Spinal cord (tissue), 10 donors: ENCODE data around the gene SLC2A3. TPM values are rescaled to one million over a fixed set of nuclear protein-coding genes. Genes with fewer than 3 reads are reported as not detected.
A peak's percentile ranks its signal among the peaks of the same experiment; 100 is the strongest.
"Not testable (repeated sequence)": the region's sequence is repeated elsewhere in the genome, so short reads cannot be mapped to it uniquely, and the experiment has no call there.

Experiments used
- DNase-seq, 6 donors: peaks; one replicate each; pipeline versions ENCODE4 v3.0.0 to v3.0.0-alpha.2; 2013 to 2015; ENCODE audit warnings: low spot score in 6 of 6, low read depth in 4 of 6
- H3K27ac ChIP-seq: one replicate; pipeline ENCODE4 v1.5.1; 2013; ENCODE audit warnings: low read depth, low read length, control low read depth
- H3K27me3 ChIP-seq: one replicate; pipeline ENCODE4 v1.6.1; 2013; ENCODE audit warnings: low read length; ENCODE audit not compliant: control insufficient read depth, insufficient read depth
- H3K36me3 ChIP-seq: one replicate; pipeline ENCODE4 v1.6.1; 2013; ENCODE audit warnings: low read length; ENCODE audit not compliant: control insufficient read depth, insufficient read depth
- H3K4me1 ChIP-seq: one replicate; pipeline ENCODE4 v1.6.1; 2013; ENCODE audit warnings: low read length; ENCODE audit not compliant: control insufficient read depth, insufficient read depth
- H3K4me3 ChIP-seq: one replicate; pipeline ENCODE4 v1.5.1; 2013; ENCODE audit warnings: low read depth, low read length, control low read depth
- H3K9me3 ChIP-seq: one replicate; pipeline ENCODE4 v1.6.1; 2013; ENCODE audit warnings: low read length; ENCODE audit not compliant: control insufficient read depth, insufficient read depth
- WGBS: methylation state at CpG from one replicate; pipeline ENCODE4 v1.1.5; 2013; ENCODE audit warnings: missing lambda C conversion rate; ENCODE audit not compliant: insufficient coverage; 5-methylcytosine and 5-hydroxymethylcytosine counted together
- long read RNA-seq, 4 donors: transcript quantifications; one replicate each; lab custom pipeline, GENCODE V29; 2026
- polyA plus RNA-seq, 2 donors: library from polyadenylated mRNA; unstranded; fragments of 120-200 nt; gene quantifications; one replicate each; pipeline ENCODE4 v1.2.1, GENCODE V29; 2013; ENCODE audit not compliant: insufficient read length in 2 of 2
- total RNA-seq, 2 donors: library from RNA; depleted of rRNA in 1 of 2; stranded (reverse); fragments of 120-200 nt in 1 of 2; fragments of >200 nt in 1 of 2; gene quantifications; one replicate each; pipeline versions ENCODE4 v1.2.3 to v1.2.4, GENCODE V29; 2013 to 2014
- donor health status: healthy.

Gene SLC2A3
- total RNA-seq: 100 to 1,000 TPM; 132 to 210 TPM
- 10 to 100 TPM; 28.5 to 63.6 TPM for polyA plus RNA-seq
- long read RNA-seq, donor 1, partial matches to known transcripts: 0 of 6 reads
- long read RNA-seq, donor 1, other reads (novel, unspliced or antisense): 0 of 6 reads
- long read RNA-seq, donor 2: 0 reads
- long read RNA-seq, donor 3, partial matches to known transcripts: 0 of 1 reads
- long read RNA-seq, donor 3, other reads (novel, unspliced or antisense): 0 of 1 reads
- long read RNA-seq, donor 4, partial matches to known transcripts: 0 of 2 reads
- long read RNA-seq, donor 4, other reads (novel, unspliced or antisense): 0 of 2 reads

GRCh38 chr12:7935590-7936581, at the start of gene SLC2A3:
Gene SLC2A3, minus strand, starts transcription at chr12:7936187. Its CDS starts 153 bp downstream, at chr12:7936034.
- 0% methylated on average over 3 of the region's 15 CpGs for WGBS
- Histone ChIP-seq H3K4me1 (peaks cover 15% of the 10 kb centered on the region), H3K9me3 (no peaks in the 10 kb centered on the region), H3K27me3 (no peaks in the 10 kb centered on the region), H3K27ac (peak within 1 kb of the TSS; percentile 90), H3K36me3 (peaks cover 14% of the 10 kb centered on the region), H3K4me3 (peak within 1 kb of the TSS; percentile 74)
- peak; percentile 64 to 97 (median 80) for DNase-seq

GRCh38 chr12:7984900-7985299, 48.9 kb upstream of the SLC2A3 start:
- Histone ChIP-seq H3K4me3 (no peak overlapping the region), H3K4me1 (no peaks in the 10 kb centered on the region), H3K27me3 (no peaks in the 10 kb centered on the region), H3K36me3 (no peaks in the 10 kb centered on the region), H3K9me3 (no peaks in the 10 kb centered on the region), H3K27ac (no peak overlapping the region)
- no CpG with 5 or more reads among the region's 5 CpGs for WGBS
- no peak for DNase-seq

- H3K27me3 ChIP-seq, H3K27ac ChIP-seq, H3K4me1 ChIP-seq, H3K4me3 ChIP-seq, H3K36me3 ChIP-seq, H3K9me3 ChIP-seq, DNase-seq: not testable (repeated sequence)
- WGBS: 100% methylated on average over 1 of the region's 1 CpG
Measured at GRCh38 chr12:7983460-7983859, 47.5 kb upstream of the SLC2A3 start.

- H3K9me3 ChIP-seq, H3K36me3 ChIP-seq, H3K4me3 ChIP-seq, H3K4me1 ChIP-seq, H3K27me3 ChIP-seq, DNase-seq, H3K27ac ChIP-seq: not testable (repeated sequence)
- WGBS: 100% methylated on average over 4 of the region's 11 CpGs
Measured at GRCh38 chr12:7983019-7983418, 47.0 kb upstream of the SLC2A3 start.

- DNase-seq, H3K4me1 ChIP-seq, H3K4me3 ChIP-seq, H3K27ac ChIP-seq, H3K9me3 ChIP-seq, H3K36me3 ChIP-seq, H3K27me3 ChIP-seq: not testable (repeated sequence)
- no CpG with 5 or more reads among the region's 2 CpGs for WGBS
Measured at GRCh38 chr12:7982332-7982735, 46.3 kb upstream of the SLC2A3 start.

GRCh38 chr12:7981446-7981845, 45.5 kb upstream of the SLC2A3 start:
- H3K27me3 ChIP-seq: no peaks in the 10 kb centered on the region
- H3K36me3 ChIP-seq: no peaks in the 10 kb centered on the region
- WGBS: no CpG with 5 or more reads among the region's 4 CpGs
- no peak overlapping the region for H3K4me3 ChIP-seq
- H3K9me3 ChIP-seq: no peaks in the 10 kb centered on the region
- H3K27ac ChIP-seq: no peak overlapping the region
- peaks cover under 1% of the 10 kb centered on the region for H3K4me1 ChIP-seq
- no peak for DNase-seq

GRCh38 chr12:7977351-7978124, 41.6 kb upstream of the SLC2A3 start:
- not testable (repeated sequence) for H3K27me3 ChIP-seq

GRCh38 chr12:7973457-7973825, 37.5 kb upstream of the SLC2A3 start:
- H3K36me3 ChIP-seq: no peaks in the 10 kb centered on the region
- no peak for DNase-seq
- no peaks in the 10 kb centered on the region for H3K27me3 ChIP-seq
- H3K27ac ChIP-seq: no peak overlapping the region
- WGBS: no CpG with 5 or more reads among the region's 6 CpGs
- H3K4me3 ChIP-seq: no peak overlapping the region
- H3K9me3 ChIP-seq: no peaks in the 10 kb centered on the region
- H3K4me1 ChIP-seq: peaks cover 18% of the 10 kb centered on the region

More at GRCh38 chr12:7977351-7978124, 41.6 kb upstream of the SLC2A3 start:
- WGBS: 84% methylated on average over 4 of the region's 13 CpGs
- H3K27ac ChIP-seq, H3K9me3 ChIP-seq, H3K4me1 ChIP-seq, H3K36me3 ChIP-seq, DNase-seq, H3K4me3 ChIP-seq: not testable (repeated sequence)

- WGBS: 94% methylated on average over 5 of the region's 19 CpGs
- Histone ChIP-seq H3K27me3 (no peaks in the 10 kb centered on the region), H3K4me3 (no peak overlapping the region), H3K4me1 (peaks cover 18% of the 10 kb centered on the region), H3K9me3 (no peaks in the 10 kb centered on the region), H3K36me3 (no peaks in the 10 kb centered on the region), H3K27ac (no peak overlapping the region)
- no peak for DNase-seq
Measured at GRCh38 chr12:7972734-7973456, 36.9 kb upstream of the SLC2A3 start.
